GM12878 (cell line): ENCODE results near the gene HTR3E. TPM values are rescaled to one million over a fixed set of nuclear protein-coding genes. Genes with fewer than 3 reads are reported as not detected.

Experiments
- ATAC-seq: fragments of 200-7000 bp; cut with Tn5 transposase; 3 replicates; pipeline ENCODE4 v1.9.1; 2020; ENCODE audit warnings: mild to moderate bottlenecking, moderate library complexity
- BruUV-seq: library from RNA; stranded (reverse); fragments of 400-500 nt; replicated peaks from 2 replicates; lab custom pipeline; 2021; lab: Mats Ljungman, UMichigan
- CTCF ChIA-PET: fragments of 300-600 bp; sonication (Branson Sonifier 250); formaldehyde crosslinking; extraction: SDS; loops from one replicate; lab custom pipeline; 2021; ENCODE audit warnings: inconsistent platforms; lab: Yijun Ruan, JAX
- POLR2A ChIA-PET: fragments of 350-600 bp; formaldehyde crosslinking; extraction: SDS; loops from one replicate; lab custom pipeline; 2021; ENCODE audit warnings: inconsistent platforms; lab: Charles Lee
- RAD21 ChIA-PET: fragments of 300-600 bp; sonication (Branson Sonifier 250); formaldehyde crosslinking; loops from one replicate; lab custom pipeline; 2023; ENCODE audit warnings: antibody characterized with exemption; ENCODE audit not compliant: unreplicated experiment; lab: Charles Lee
- SMC1A ChIA-PET: fragments of 300-600 bp; sonication (Branson Sonifier 250); formaldehyde crosslinking; loops from one replicate; lab custom pipeline; 2023; ENCODE audit not compliant: unreplicated experiment, uncharacterized antibody; lab: Charles Lee
- DNase-seq: peaks from one replicate; pipeline ENCODE4 v3.0.0-alpha.2; 2011; ENCODE audit warnings: low read depth, low spot score
- FAIRE-seq: peaks from 3 replicates; lab custom pipeline; 2011; peaks lifted over from hg19 to GRCh38; lab: Jason Lieb, UNC
- H2AFZ ChIP-seq: 2 replicates; pipeline ENCODE4 v1.6.0; 2011; ENCODE audit warnings: low read depth, low read length, control low read depth; ENCODE audit not compliant: control insufficient read depth
- H3K27ac ChIP-seq: 2 replicates; pipeline ENCODE4 v1.5.1; 2011; ENCODE audit warnings: control low read depth; ENCODE audit not compliant: control insufficient read depth, insufficient read depth
- H3K27me3 ChIP-seq, 2 experiments: replicated peaks in 1 of 2; 2 replicates each; pipeline versions ENCODE4 v1.6.0 to v1.6.1; 2011; ENCODE audit warnings: low read length in 1 of 2; ENCODE audit not compliant: control insufficient read depth in 2 of 2, insufficient read depth in 2 of 2
- H3K36me3 ChIP-seq, 2 experiments: 2 replicates each; pipeline ENCODE4 v1.5.1; 2011; ENCODE audit warnings: low read length in 1 of 2; ENCODE audit not compliant: control insufficient read depth in 2 of 2, insufficient read depth in 2 of 2
- H3K4me1 ChIP-seq: 2 replicates; pipeline ENCODE4 v1.6.1; 2011; ENCODE audit warnings: mild to moderate bottlenecking, low read length, moderate library complexity, mixed read lengths; ENCODE audit not compliant: control insufficient read depth, insufficient read depth
- H3K4me2 ChIP-seq: 2 replicates; pipeline ENCODE4 v1.6.0; 2011; ENCODE audit warnings: control low read depth; ENCODE audit not compliant: control insufficient read depth, insufficient read depth
- H3K4me3 ChIP-seq: fragments of 200-600 bp; sonication (generic); 2 replicates; pipeline ENCODE4 v1.5.1; 2016
- H3K79me2 ChIP-seq: 2 replicates; pipeline ENCODE4 v1.6.0; 2011; ENCODE audit warnings: low read length; ENCODE audit not compliant: control insufficient read depth, insufficient read depth
- H3K9ac ChIP-seq: 2 replicates; pipeline ENCODE4 v1.8.0; 2011; ENCODE audit warnings: low read length, control low read depth, mixed read lengths; ENCODE audit not compliant: control insufficient read depth, insufficient read depth
- H3K9me3 ChIP-seq: replicated peaks from 3 replicates; pipeline ENCODE4 v1.5.1; 2011; ENCODE audit warnings: mild to moderate bottlenecking, low read length; ENCODE audit not compliant: control insufficient read depth, insufficient read depth
- H4K20me1 ChIP-seq: 2 replicates; pipeline ENCODE4 v1.6.0; 2011; ENCODE audit not compliant: control insufficient read depth, insufficient read depth
- BCL3 ChIP-seq: IDR thresholded peaks from 2 replicates; pipeline ENCODE4 v1.6.1; 2011; ENCODE audit warnings: borderline replicate concordance, low read depth, mild to moderate bottlenecking, moderate library complexity, low read length; ENCODE audit not compliant: insufficient read depth, poor library complexity, severe bottlenecking
- CEBPB ChIP-seq, 2 experiments: fragments of 150-350 bp in 1 of 2; IDR thresholded peaks; 2 replicates each; pipeline ENCODE4 v1.6.1; 2012 to 2014; ENCODE audit warnings: low read depth in 2 of 2, low read length in 2 of 2, borderline replicate concordance in 1 of 2, inconsistent platforms in 1 of 2
- CHD4 ChIP-seq: fragments of 200-600 bp; sonication (generic); IDR thresholded peaks from 2 replicates; pipeline ENCODE4 v1.6.1; 2016; ENCODE audit warnings: mild to moderate bottlenecking
- DPF2 ChIP-seq: fragments of 450-650 bp; IDR thresholded peaks from 2 replicates; pipeline ENCODE4 v1.6.1; 2017; ENCODE audit warnings: mild to moderate bottlenecking
- E2F4 ChIP-seq: IDR thresholded peaks from 2 replicates; pipeline ENCODE4 v1.6.1; 2012; ENCODE audit warnings: low read depth, low read length, improper control_type of control experiment
- FOXK2 ChIP-seq: fragments of 450-650 bp; IDR thresholded peaks from 2 replicates; pipeline ENCODE4 v1.6.1; 2017; ENCODE audit warnings: mild to moderate bottlenecking, moderate library complexity
- GABPA ChIP-seq: IDR thresholded peaks from 2 replicates; pipeline ENCODE4 v1.6.1; 2014; ENCODE audit warnings: antibody characterized with exemption, low read depth, mild to moderate bottlenecking, inconsistent platforms
- IRF5 ChIP-seq: fragments of 450-650 bp; IDR thresholded peaks from 2 replicates; pipeline ENCODE4 v1.6.1; 2017; ENCODE audit warnings: borderline replicate concordance
- RCOR1 ChIP-seq: conservative IDR thresholded peaks from 2 replicates; pipeline ENCODE4 v1.6.1; 2012; ENCODE audit warnings: low read depth, low read length, improper control_type of control experiment
- SRF ChIP-seq, 2 experiments: IDR thresholded peaks; 2 replicates each; pipeline ENCODE4 v1.6.1; 2011; ENCODE audit warnings: low read depth in 2 of 2, low read length in 2 of 2, mild to moderate bottlenecking in 1 of 2, moderate library complexity in 1 of 2
- TCF12 ChIP-seq: IDR thresholded peaks from 2 replicates; pipeline ENCODE4 v1.6.1; 2011; ENCODE audit warnings: low read depth, mild to moderate bottlenecking, low read length
- ZBTB11 ChIP-seq: fragments of 450-650 bp; formaldehyde crosslinking; IDR thresholded peaks from 2 replicates; pipeline ENCODE4 v1.5.0; 2022; ENCODE audit warnings: mild to moderate bottlenecking, missing genetic modification characterization
- ZSCAN29 ChIP-seq: fragments of 450-650 bp; IDR thresholded peaks from 2 replicates; pipeline ENCODE4 v1.6.1; 2017; ENCODE audit warnings: mild to moderate bottlenecking, moderate library complexity
- ZZZ3 ChIP-seq: IDR thresholded peaks from 2 replicates; pipeline ENCODE4 v1.6.1; 2011; ENCODE audit warnings: low read depth; ENCODE audit not compliant: control insufficient read depth, insufficient read length
- WGBS: methylation state at CpG from one replicate; pipeline ENCODE4 v1.1.6; 2016; ENCODE audit warnings: low lambda C conversion rate; ENCODE audit not compliant: insufficient replicate concordance, insufficient coverage; ENCODE audit errors: missing lambda C conversion rate; 5-methylcytosine and 5-hydroxymethylcytosine counted together
- in situ Hi-C: fragments of 300-500 bp; cut with MboI; formaldehyde crosslinking; loops from 9 replicates; pipeline ENCODE4 v1.14.3; 2018; ENCODE audit warnings: mixed read lengths
- intact Hi-C: fragments of 100-400 bp; cut with micrococcal nuclease; formaldehyde crosslinking; loops from one replicate; pipeline ENCODE4 v1.14.2; 2022; ENCODE audit not compliant: unreplicated experiment
- polyA plus RNA-seq, 11 experiments: library from polyadenylated mRNA; depleted of rRNA in 4 of 11; unstranded in 6 of 11; stranded (reverse) in 5 of 11; fragments of >200 nt; fragmentation: Nextera tagmentation in 4 of 11; fragmentation: Illumina TruSeq in 1 of 11; extraction: Ambion mirVana in 4 of 11; extraction: Trizol in 1 of 11; gene quantifications; 1 replicate in 1 of 11; 2 replicates in 10 of 11; pipeline versions ENCODE4 v1.2.1 to v1.2.3, GENCODE V29; 2011 to 2016; ENCODE audit warnings: inconsistent platforms in 2 of 11, missing spikeins in 2 of 11, low read depth in 1 of 11
- total RNA-seq, 4 experiments: library from RNA; depleted of rRNA in 3 of 4; stranded (reverse); fragments of >200 nt in 3 of 4; fragmentation: Illumina TruSeq in 1 of 4; extraction: Trizol in 1 of 4; gene quantifications; 2 replicates each; pipeline versions ENCODE4 v1.2.1 to v1.2.3, GENCODE V29; 2013 to 2021

The HTR3E gene
- total and polyA plus RNA-seq, 10 of the 15 experiments (the other 5 are each of a cell fraction or from before 2014, with no cell fraction given) = not detected

- TF ChIP-seq TCF12 (0 out of 2 replicates have a peak, but pooled peaks have one; percentile 34), BCL3 (no peak), SRF (IDR thresholded peaks at IDR 0.05; ENCODE audit: low read depth in 2 of 2, low read length in 2 of 2) (0 out of 4 replicates have a peak, but pooled peaks of 1 of the 2 experiments have one; percentile 48), DPF2 (peak; percentile 67)
- TF ChIP-seq, all 136 proteins: peak for 70
Observed at GRCh38 chr3:184135149-184135910, 38.5 kb downstream of the HTR3E start, which contains the start of gene EIF2B5 (continued).

- peaks cover 45% of the 10 kb centered on the region for H3K79me2 ChIP-seq
- H3K36me3 ChIP-seq = peaks cover 0 to 4% of the 10 kb centered on the region in 2 experiments; a peak in 3 of 4 replicates
- FAIRE-seq (no peak), ATAC-seq (peak; percentile 4; the same call in 1 of the 3 replicates), DNase-seq (no peak)
- H3K4me1 ChIP-seq = peaks cover 4% of the 10 kb centered on the region; the same call in 1 of the 2 replicates
- H3K9ac ChIP-seq = peak overlapping the region; percentile 94
- no peaks in the 10 kb centered on the region for H3K9me3 ChIP-seq
- POLR2A ChIA-PET = no interaction called here
- intact Hi-C loops (loop anchor here (1.0 to 10.0 kb wide), 4 partner anchors 38 to 241 kb away; partner anchors contain the start of genes ABCF3, ALG3, AP2M1 and EEF1AKMT4), in situ Hi-C loops (no loop called here)
- H2AFZ ChIP-seq = peak overlapping the region; percentile 98
- SMC1A ChIA-PET = interaction anchor here (1.4 kb wide), 1 partner anchor 9 kb away, joined by 5 read pairs; no protein-coding TSS in a partner anchor
- no TSS peak for BruUV-seq
- peak overlapping the region; percentile 84 for H3K27ac ChIP-seq
- peak overlapping the region; percentile 91 for H3K4me2 ChIP-seq
- H4K20me1 ChIP-seq = no peaks in the 10 kb centered on the region
- WGBS = 0% methylated on average over 9 of the region's 9 CpGs
- H3K4me3 ChIP-seq = peak overlapping the region; percentile 95
- RAD21 ChIA-PET = interaction anchor here (1.4 to 2.6 kb wide), 2 partner anchors 20 to 92 kb away, joined by 3 to 10 read pairs; partner anchors contain the start of gene DVL3
- CTCF ChIA-PET = interaction anchor here (1.5 kb wide), 1 partner anchor 240 kb away, joined by 3 read pairs; no protein-coding TSS in a partner anchor
- H3K27me3 ChIP-seq = no peaks in the 10 kb centered on the region
- no peak for TF ChIP-seq ZBTB11
- TF ChIP-seq CEBPB (IDR thresholded peaks at IDR 0.05; ENCODE audit: borderline replicate concordance in 1 of 2, low read depth in 2 of 2, low read length in 2 of 2) = no peak
- no peak for TF ChIP-seq ZSCAN29
- TF ChIP-seq FOXK2 = no peak
- no peak for TF ChIP-seq IRF5
- TF ChIP-seq RCOR1 = no peak
- no peak for TF ChIP-seq ZZZ3
- no peak for TF ChIP-seq CHD4
- no peak for TF ChIP-seq GABPA
- TF ChIP-seq E2F4 = no peak
Observed at GRCh38 chr3:184135911-184136260, 39.0 kb downstream of the HTR3E start.
